NCI-H2107 (cell line): ENCODE measurements around the gene RBPMS2.

Experiments
- DNase-seq: peaks from one replicate; lab custom pipeline; 2025; lab: John Stamatoyannopoulos, UW

Gene RBPMS2

DNA sequence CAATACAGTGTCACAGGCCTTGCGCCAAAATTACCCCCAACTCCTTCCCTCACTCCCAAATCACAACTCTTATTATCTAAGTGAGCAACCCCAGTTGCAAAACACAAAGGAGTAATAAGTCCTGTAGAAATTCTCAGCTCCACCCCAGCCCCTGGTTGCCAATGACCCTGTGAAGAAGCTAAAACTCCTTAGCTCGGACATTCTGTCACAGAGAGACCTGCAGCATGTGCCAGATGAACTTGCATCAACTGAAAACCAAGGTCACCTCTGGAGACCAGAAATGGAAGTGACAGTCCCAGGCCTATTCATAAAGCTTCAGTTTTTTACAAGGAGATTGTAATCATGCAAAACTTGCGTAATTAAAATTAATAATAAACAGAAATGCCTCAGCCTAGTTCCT lies 55.2 kb downstream of the RBPMS2 start:
- DNase-seq = no peak

DNA sequence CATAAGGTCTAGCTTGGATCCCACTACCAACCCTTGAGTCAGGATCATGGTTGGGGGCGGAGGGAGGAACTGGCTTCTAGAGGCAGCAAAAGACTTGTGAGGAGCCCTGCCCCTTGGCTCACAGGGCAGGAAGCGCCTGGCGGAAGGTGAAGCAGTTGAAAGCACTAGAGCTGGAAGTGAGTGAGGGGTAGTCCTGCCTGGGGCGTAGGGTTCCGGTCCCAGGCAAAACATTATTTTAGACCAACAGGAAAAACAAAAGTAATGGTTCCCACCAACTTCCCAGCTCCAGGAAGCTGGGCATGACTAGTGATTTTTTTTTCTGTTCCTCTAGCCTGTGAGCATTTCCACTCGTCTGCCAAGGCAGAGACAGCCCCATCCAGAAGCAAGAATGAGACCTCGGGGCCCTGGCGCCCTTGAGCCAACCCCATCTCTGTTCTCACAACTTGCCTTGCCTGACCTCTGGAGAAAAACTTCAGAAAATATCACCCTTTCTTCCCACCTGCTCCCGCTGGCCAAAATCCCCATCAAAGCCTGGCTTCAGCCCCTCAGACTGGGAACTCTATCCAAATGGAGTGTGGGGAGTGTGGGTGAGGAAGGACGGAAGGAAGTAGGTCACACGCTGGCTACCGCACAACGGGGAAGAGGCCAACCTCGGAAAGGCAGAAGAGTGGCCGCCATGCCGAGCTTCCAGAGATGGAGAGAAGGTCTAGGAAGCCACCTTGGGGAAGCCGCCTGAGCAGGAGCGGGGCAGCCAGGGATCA lies 57.5 kb downstream of the RBPMS2 start:
- DNase-seq = no peak

DNA sequence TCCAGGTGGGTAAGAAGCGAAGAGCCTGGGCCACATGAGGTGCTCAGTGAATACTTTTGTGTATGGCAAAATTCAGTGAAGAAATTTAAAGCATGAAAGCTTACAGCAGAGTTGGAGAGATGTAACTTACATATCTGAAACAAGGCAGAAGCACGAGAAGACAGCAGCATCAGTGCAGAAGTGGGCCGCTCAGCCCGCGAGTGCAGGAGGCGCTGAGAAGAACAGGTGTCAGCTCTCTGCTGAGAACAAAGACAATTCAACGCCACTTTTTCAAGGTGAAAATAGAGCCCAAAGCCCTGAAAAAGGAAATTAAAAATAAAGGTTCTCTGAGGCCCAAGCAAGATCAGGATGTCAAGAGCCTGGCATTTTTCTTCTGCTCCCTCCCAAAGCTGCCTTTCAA lies 58.3 kb downstream of the RBPMS2 start:
- DNase-seq = no peak

DNA sequence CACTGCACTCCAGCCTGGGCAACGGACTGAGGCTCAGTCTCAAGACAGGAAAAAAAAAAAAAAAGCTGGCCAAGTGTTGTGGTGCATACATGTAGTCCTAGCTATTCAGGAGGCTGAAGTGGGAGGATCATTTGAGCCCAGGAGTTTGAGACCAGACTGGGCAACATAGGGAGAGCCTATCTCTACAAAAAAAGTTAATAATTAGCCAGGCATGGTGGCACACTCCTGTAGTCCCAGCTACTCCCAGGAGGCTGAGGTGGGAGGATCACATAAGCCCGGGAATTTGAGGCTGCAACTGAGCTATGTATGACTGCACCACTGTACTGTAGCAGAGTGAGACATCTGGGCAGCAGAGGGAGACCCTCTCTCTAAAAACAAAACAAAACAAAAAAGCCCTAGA lies 58.9 kb downstream of the RBPMS2 start:
- DNase-seq = no peak

DNA sequence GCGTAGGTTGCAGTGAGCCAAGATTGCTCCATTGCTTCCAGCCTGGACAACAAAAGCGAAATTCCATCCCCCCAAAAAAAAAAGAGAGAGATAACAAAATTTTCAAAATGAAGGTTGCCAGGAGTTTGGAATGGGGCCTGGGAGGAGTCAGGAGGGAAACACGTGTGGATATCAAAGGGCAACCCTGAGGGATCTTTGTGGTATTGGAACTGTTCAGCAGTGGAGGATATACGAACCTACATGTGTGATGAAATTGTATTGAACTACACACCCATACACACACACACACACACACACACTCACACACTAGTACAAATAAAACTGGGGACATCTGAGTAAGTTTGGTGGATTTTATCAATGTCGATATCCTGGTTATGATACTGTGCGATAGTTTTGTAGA lies 61.8 kb downstream of the RBPMS2 start:
- DNase-seq = no peak

DNA sequence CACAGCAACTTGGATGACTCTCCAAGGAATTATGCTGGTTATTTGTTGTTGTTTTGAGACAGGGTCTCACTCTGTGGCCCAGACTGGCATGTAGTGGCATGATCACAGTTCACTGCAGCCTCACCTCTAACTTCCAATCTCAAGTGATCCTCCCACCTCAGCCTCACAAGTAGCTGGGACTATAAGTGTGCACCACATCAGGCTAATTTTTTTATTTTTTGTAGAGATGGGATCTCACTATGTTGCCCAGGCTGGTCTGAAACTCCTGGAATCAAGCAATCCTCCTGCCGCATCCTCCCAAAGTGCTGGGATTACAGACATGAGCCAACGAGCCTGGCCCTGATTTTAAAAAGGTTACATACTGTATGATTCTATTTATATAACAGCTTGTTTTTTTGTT lies 63.0 kb downstream of the RBPMS2 start:
- DNase-seq = no peak

DNA sequence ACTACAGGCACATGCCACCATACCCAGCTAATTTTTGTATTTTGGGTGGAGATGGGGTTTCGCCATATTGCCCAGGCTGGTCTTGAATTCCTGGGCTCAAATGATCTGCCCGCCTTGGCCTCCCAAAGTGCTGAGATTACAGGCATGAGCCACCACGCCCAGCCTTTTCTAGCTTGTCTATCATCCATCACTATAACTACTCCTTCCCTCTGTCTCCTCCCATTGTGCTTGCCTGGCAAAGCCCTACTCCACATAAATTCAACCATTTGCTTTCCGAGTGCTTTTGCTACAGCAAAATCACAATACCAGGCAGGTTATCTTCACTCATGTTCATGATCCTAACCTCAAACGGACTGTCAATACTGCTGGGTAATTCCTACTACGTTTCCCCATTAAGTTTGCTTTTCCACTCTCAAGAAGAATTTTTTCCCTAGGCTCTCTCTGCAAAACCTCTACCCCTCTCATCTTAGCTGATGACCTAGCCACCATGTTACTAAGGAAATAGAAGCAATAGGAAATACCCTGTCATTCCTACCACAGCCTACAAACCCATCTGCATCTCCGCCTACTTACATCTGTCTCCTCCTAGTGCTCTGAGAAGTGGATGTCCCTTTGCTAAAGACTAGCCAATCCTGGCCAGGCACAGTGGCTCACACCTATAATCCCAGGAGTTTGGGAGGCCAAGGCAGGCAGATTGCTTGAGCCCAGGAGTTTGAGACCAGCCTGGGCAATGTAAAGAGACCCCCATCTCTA lies 64.5 kb downstream of the RBPMS2 start:
- no peak for DNase-seq

DNA sequence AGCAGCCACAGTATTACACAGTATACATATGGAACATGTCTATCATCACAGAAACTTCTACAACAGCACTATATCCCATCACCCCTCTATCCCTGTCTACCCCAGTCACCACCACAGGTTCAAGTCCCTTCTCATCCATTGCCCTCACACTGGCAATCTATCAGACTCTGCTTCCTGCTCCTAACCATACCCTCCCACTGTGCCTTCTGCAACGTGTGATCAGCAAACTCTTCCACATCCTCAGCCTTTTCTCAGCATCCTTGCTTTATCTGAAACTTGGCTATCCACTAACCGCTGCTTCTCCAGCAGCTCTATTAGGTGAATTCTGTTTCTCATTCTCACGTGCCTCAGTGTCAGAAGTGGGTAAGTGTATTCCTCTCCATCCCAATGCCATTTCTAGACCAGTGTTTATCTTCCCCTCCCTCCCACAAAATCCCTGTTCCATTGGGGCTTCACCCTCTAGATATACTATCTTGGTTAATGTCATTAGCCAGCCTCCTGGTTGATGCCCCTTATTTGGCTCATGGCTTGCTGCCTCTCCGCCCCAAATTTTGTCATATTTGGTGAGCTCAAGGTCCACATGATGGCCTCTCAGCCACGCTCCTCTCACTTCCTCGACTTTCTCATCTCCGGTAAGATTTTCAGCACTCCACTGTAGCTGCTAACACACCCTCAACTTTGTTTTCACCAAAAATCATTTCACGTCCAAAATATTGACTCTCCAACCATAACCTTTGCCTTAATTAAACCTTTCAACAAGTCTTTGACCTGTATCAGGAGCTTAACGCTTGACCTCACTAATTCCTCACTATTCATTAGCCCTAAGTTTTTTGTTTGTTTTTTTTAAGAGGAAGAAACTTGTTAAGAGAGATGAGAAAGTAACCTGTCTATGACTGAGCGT lies 69.1 kb downstream of the RBPMS2 start:
- DNase-seq = no peak

DNA sequence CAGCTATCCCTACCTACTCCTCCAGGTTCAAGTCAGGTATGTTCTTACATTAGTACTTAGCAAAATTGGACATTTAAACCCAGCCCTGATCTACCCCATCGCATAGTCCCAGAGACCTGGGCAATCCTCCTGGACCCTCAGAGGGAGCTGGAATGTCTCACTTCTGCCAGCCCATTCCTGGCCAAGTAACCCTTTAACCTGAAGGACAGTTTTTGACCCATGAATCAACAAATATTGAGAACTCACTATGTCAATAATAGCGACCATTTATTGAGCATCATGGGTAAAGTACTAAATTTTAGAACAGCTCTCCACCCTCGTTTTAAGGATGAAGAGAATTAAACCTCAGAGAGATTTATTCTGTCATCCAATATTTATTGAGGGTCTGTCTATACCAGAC lies 70.4 kb downstream of the RBPMS2 start:
- DNase-seq = no peak

DNA sequence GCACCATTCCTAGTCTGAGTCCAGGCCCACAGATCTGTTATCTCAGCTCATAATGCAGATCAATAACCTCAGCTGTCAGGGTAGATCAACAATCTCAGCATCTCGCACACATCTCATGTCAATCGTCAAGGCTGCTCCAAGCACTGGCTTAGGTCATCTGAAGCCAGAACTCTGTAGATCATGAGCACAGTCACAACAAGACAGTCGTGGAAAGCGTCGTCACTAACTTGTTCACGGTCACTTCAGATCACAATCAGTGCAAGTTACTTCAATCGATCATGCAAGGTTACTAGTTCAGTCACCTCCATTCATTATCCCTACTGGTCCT lies 71.8 kb downstream of the RBPMS2 start:
- no peak for DNase-seq

DNA sequence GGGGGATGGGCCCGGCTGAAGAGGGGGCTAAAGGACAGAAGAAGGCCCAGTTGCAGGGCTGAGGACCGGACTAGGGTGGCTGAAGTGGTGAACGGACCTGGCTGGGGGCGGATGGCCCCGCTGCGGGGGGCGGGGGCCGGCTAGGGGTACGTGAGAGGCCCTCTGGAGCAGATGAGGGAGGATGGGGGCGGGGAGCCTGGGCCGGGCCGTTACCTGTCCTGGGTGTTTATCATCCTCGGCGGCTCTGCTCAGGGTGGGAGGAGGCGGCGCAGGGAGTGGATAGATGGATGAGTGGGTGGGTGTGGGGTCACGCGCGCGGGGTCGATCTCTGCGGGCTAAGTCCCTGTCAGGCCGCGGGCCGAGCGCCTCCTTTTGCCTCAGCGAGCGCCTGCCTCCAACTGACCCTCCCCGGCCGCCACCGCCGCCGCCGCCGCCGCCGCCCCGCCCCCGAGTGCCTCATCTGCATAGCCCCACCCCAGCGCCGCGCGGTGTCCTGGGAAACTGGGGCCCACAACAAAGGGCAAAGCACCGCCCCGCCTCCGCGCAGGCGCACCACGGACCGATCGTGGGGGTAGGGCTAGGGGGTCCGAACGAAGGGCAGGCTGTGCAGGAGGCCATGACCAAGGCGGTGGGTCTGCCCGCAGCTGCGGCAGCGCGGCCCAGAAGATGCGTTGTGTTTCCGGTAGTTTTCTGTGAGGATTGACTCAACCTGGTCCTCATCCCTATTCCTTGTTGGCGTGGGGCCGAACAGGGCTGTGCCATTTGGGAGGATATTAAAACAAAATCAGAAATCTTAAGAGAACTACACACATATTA lies 72.4 kb downstream of the RBPMS2 start:
- peak; percentile 51 for DNase-seq

DNA sequence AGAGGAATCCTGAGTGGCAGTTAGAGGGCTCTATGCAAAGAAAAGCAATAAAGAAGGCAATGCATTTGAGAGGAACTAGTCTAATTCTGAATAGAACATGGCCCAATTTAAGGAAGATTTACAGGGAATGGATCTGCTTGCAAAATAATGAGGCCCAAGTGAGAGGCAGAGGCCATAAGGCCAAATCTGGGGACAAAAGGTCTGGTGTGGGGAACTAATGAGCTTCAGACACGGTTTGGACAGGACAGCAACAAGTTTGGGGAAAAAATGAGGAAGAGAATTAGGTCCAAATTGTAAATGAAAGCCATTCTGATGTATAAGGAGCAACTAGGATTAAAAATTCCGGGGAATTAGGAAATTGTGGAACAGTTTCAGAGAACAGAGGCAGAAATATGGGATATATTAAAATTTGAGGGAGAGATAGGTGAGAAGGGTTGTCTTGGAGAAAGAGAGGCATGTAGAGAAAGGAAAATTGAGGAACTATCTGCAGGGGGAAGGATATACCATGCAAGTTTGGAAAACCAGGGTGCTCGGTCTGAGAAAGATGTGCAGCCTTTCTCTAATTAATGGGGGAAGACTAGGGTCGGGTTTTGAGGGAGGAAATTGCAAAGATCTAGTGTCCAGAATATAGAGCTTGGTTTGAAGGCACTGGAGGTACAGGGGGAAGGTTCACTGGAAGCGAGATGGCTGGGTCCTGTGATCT lies 73.8 kb downstream of the RBPMS2 start:
- DNase-seq = no peak

DNA sequence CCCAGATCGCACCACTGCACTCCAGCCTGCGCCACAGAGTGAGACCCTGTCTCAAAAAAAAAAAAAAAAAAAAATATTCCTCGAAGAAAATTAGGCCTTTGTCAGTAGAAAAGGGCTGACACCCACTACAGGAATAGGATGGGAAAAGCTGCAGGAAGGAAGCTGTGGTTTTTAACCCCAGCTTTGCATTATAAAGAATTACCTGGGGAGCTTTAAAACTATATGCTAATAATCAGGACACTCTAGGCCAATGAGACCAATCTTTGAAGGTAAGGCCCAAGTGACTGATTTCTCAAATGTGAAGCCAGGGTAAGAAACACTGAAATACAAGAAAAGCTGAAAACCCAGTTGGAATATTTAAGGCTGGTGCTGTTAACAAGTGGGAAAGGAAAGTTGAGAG lies 74.3 kb downstream of the RBPMS2 start:
- DNase-seq = no peak

DNA sequence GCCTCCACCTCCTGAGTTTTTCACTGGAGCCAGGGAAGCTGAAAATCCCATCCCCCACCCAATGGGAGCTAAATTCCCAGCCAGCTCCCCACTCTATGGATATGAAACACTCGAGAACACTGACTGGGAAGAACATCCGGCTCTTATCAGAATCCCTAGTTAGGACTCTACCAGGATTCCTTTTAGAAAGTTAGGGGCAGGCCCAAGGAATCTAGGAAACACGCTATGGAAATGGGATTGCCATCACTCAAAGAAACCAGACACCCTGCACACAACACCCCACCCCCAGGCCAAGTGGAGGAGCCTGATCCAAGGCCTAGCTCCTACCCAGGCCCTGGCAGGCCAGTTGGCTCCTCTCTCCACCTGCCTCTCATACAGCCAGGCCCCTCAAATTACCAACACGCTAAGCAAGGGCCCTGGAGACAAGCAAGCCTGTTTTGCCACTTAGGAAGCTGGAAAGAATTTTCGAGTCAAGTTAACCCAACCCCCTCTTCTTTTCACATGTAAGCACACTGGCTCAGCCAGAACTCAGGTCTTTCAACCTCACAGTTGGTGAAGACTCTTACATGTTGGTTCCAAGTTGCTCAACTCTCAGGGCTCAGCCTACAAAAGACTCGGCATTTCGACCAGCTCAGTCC lies 75.5 kb downstream of the RBPMS2 start:
- peak; percentile 19 for DNase-seq

DNA sequence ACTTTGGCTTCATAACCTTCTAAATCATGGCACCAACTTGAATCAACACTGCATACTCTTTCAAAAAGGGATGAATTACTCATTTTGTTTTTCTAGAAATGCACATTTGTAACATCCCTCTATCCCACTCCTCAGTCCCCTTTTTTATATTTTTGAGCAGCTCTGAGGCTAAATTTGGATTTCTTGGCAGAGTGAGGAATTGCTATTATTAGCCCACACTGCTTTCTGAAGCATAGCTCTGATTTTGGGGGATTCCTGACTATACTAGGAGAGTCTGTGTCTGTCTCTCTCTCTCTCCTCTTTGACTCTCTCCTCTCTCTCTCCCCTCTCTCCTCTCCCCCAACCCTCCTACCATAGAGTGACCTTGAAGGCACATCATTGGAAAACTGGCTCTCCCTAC lies 76.6 kb downstream of the RBPMS2 start:
- no peak for DNase-seq

DNA sequence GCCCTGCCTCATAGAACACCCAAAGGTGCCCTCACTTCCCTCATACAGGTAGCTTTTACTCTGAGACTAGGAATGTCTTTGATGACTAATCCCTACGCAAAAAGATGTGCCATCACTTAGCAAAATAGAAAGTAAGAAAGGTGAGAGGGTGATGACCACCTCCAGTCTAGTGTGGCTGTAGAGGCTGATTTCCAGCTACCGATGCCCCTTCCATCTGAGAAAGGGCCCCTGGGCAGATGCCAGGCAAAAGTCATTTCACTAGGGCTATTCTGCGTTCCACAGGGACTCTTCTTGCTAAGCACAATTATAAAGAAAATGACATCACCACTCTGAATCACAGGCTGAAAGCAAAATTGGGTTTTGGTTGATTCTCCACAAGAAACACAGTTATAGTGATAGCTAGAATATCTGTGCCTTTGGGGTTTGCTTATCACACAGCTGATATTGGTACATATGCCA lies 77.4 kb downstream of the RBPMS2 start:
- no peak for DNase-seq

DNA sequence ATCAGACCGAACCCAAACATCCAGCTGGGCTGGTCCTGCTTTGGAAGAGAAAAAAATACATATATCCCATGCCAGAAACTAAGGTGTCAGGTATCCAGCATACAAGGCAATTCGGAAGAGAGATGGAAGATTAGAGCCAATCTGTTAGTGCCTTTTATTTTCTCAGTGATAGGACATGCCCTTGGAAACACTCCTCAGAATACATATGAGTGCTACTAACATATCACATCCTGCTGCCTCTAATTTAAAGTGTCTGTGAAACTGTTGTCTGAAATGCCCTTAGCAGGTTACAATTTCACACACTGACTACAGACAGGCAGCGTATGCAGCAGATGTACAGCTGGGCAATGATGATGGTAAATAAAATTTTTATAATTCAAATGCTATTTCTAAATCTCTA lies 78.9 kb downstream of the RBPMS2 start:
- no peak for DNase-seq

DNA sequence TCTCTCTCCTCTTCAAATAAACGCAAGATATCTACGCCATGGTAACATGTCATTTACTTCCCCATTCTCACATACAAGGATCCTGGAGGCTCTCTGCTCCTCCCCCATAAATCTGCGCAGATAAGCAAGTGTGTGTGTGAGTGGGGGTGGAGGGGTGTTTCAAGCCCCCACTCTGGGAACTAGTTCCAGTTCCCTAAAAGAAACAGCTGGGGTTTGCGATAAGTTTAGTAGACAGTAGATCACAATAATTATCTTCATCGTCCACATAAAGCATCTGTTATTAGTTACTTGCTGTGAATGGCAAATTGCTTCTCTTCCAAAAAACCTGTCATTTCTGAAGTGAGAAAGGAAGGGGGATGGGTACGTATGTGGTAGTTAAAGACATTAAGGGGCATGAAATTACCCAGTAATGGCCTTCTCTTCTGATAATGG lies 79.8 kb downstream of the RBPMS2 start:
- no peak for DNase-seq

DNA sequence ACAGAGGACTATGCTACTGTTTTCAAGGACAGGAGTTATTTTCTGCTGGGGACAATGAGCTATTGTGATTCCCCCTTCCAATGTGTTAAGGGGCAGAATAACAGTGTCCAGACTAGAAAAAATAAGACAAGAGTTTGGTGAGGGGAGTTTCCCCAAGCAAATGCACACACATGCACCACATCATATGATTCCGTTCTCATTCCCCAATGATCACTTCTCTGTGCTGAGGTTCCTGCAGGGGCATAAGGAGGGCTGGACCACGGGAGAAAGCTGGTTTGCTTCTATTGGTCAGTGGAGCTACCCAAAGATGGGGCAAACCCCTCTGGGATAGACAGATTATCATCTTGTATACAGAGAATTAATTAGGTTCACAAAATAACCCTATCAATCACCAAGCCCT lies 80.6 kb downstream of the RBPMS2 start:
- no peak for DNase-seq

DNA sequence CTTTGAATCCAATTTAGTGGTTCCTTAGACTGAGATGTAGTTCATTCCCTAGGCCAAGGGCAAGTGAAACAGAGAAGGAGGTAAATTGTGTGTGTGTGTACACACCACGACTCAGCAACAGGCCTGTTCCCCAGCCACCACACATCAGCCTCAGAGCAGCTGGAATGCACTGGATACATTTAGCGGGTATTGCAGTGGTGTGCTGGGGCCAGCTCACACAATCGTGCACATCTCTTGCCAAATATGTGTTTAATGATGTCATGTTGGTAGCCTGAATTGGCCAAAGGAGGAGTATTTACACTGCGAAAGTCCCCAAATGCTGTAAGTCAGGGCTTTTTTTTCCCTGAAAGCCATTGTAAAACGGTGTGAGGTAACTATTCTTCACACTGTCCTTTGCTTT lies 82.3 kb downstream of the RBPMS2 start:
- DNase-seq = no peak
